Fibroblast of villous mesenchyme (primary cell): ENCODE results near the gene WBP1. TPM values are rescaled to one million over a fixed set of nuclear protein-coding genes. Genes with fewer than 3 reads are reported as not detected.

Experiments
- DNase-seq: peaks from one replicate; pipeline ENCODE4 v3.0.0-alpha.2; 2010; ENCODE audit warnings: low read depth
- H3K4me3 ChIP-seq: 2 replicates; pipeline ENCODE4 v1.5.1; 2011; ENCODE audit warnings: low read depth, mild to moderate bottlenecking, low read length
- CTCF ChIP-seq: IDR thresholded peaks from 2 replicates; pipeline ENCODE4 v1.5.1; 2012; ENCODE audit warnings: low read depth, mild to moderate bottlenecking, low read length; ENCODE audit not compliant: insufficient read depth
- total RNA-seq: library from RNA; depleted of rRNA; stranded (reverse); fragments of >200 nt; gene quantifications from 2 replicates; pipeline ENCODE4 v1.2.3, GENCODE V29; 2012

Gene WBP1
- total RNA-seq: 45.4 and 50.5 TPM in 2 replicates

DNA sequence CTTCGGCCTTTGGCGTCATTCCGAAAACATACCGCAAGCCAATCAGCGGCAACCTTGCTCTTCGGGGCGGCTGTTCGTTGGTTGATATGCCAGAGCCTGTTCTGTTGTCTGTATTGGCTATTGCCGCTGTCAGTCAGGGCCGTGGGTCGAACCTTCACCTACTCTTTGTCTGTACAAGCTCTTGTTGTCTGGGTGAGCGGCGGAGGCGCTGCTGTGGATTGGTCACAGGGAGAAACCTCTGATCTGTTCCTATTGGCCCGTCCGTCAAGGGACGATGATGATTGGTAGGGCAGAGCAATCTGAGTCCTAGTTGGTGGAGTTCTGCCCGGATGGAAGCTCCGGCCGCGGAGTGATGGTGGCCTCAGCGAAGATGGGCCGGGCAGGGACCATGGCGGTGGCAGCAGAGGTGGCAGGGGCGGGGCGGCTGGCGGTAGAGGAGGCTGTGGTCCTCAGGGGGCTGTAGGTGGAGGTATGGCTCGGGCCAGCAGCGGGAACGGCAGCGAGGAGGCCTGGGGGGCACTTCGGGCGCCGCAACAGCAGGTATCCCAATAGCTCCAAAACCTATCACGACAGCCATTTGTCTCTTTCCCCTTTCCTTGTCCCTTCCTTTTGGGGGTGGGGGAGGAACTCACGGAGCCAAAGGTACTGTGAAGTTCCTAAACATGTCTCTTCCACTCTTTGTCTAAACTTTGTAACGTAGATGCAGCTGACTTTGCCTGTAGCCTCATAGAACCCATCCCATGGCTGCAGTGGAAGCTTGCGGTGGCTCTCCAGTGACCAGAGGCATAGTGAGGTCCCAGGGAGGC lies at the start of gene WBP1:
WBP1 (plus strand) TSS at position 307 of the 806 bp plus-strand sequence; CDS start at position 472, 165 bp downstream.
- H3K4me3 ChIP-seq: peak within 1 kb of the TSS; percentile 79
- peak; percentile 100 for DNase-seq
- TF ChIP-seq CTCF: no peak

- TF ChIP-seq CTCF: no peak
- DNase-seq: peak; percentile 42
- no peak overlapping the region for H3K4me3 ChIP-seq
These were observed 45.1 kb upstream of the WBP1 start for GRCh38 chr2:74413001-74413698.

GRCh38 chr2:74414441-74414840 lies 43.8 kb upstream of the WBP1 start:
- peak overlapping the region; percentile 56 for H3K4me3 ChIP-seq
- no peak for TF ChIP-seq CTCF
- no peak for DNase-seq

GRCh38 chr2:74414881-74415761 lies 43.1 kb upstream of the WBP1 start:
- peak; percentile 42 for DNase-seq
- peak overlapping the region; percentile 56 for H3K4me3 ChIP-seq
- peak; percentile 43 for TF ChIP-seq CTCF

DNA sequence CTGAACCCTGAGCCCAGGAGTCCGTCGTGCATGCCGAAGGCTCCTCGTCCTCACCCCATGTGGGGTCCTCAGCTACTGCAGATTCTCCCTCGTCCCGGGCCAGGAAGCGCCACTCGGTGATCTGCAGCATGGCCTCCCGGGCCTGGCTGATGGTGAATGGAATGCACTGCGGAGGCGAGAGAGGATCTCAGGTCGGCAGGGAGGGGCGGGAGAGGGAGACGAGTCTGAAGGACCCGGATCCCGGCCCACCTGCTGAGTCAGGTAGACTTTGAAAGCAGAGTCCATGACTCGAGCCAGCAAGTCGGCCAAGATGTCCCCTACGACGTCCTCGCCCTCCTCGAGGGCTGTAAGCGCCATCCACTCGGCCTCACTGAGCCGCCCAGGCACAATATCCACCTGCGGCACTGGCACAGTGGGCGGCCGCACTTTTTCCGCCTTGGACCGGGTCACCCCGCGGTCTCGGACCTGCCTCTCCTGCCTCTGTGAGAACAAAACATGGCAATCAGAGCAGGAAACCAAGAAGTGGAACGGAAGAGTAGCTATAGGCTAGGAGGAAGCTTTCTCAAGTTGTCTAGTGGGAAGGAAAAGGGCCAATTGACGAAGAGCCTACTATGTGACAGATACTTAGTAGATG lies 42.4 kb upstream of the WBP1 start:
- peak overlapping the region; percentile 56 for H3K4me3 ChIP-seq
- no peak for DNase-seq
- no peak for TF ChIP-seq CTCF

DNA sequence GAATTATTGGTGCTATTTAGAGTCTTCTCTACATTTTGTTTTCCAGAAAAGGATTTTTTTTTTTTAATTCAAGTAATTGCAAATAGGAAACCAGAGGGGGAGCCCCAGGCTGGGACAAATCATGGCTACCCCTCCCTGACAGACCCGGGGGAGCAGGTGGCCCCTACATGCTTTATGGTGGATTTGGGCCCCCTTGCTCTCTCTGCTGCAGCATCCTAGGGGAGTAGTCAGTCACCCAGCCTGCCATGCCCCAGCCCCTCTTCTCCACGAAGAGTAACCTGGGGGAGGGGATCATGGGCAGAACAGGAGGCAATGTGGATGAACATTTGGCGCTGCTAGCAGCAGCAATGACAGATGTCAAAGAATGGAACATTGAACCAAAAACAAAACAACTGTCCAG lies 41.5 kb upstream of the WBP1 start:
- H3K4me3 ChIP-seq: no peak overlapping the region
- DNase-seq: no peak
- no peak for TF ChIP-seq CTCF
